WERI-Rb-1 (cell line): ENCODE results near the gene CCDC121.
A peak's percentile ranks its signal among the peaks of the same experiment; 100 is the strongest.

Experiments used
- DNase-seq: peaks from one replicate; pipeline ENCODE4 v3.0.0-alpha.2; 2020
- H3K27ac ChIP-seq: fragments of 250-450 bp; sonication (Bioruptor Pico); 2 replicates; pipeline ENCODE4 v1.5.1; 2020; ENCODE audit warnings: mild to moderate bottlenecking, moderate library complexity
- H3K27me3 ChIP-seq: fragments of 250-450 bp; sonication (Bioruptor Pico); 2 replicates; pipeline ENCODE4 v1.5.1; 2021; ENCODE audit warnings: mild to moderate bottlenecking, low read depth, moderate library complexity; ENCODE audit not compliant: insufficient read depth, severe bottlenecking
- H3K36me3 ChIP-seq: fragments of 250-450 bp; sonication (Bioruptor Pico); 2 replicates; pipeline ENCODE4 v1.5.1; 2020; ENCODE audit warnings: mild to moderate bottlenecking, moderate library complexity
- H3K4me3 ChIP-seq: 2 replicates; pipeline ENCODE4 v1.5.1; 2011; ENCODE audit warnings: low read depth, mild to moderate bottlenecking, control low read depth, low read length
- H3K9me3 ChIP-seq: fragments of 250-450 bp; sonication (Bioruptor Pico); 2 replicates; pipeline ENCODE4 v1.5.1; 2021; ENCODE audit warnings: mild to moderate bottlenecking, moderate library complexity; ENCODE audit not compliant: severe bottlenecking
- TF ChIP-seq, protein P1 (sequence below): IDR thresholded peaks from 2 replicates; pipeline ENCODE4 v1.5.1; 2011; ENCODE audit warnings: low read depth, mild to moderate bottlenecking, control low read depth, inconsistent platforms, low read length

Gene CCDC121

DNA sequence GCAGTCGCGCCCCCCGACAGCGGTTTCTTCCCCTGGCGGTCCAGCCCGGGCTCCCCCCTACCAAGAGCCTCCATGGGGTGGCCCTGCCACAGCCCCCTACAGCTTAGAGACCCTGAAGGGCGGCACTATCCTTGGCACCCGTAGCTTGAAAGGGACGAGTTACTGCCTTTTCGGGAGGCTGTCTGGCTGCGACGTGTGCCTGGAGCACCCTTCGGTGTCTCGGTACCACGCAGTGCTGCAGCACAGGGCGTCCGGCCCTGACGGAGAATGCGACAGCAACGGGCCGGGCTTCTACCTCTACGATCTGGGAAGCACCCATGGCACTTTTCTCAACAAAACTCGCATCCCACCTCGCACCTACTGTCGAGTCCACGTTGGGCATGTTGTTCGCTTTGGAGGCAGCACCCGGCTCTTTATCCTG is 35.4 kb upstream of the CCDC121 start:
- Histone ChIP-seq H3K27me3 (no peaks in the 10 kb centered on the region), H3K27ac (peak overlapping the region; percentile 97), H3K9me3 (no peaks in the 10 kb centered on the region), H3K36me3 (peaks cover 72% of the 10 kb centered on the region), H3K4me3 (peak overlapping the region; percentile 90)
- DNase-seq = no peak
- TF ChIP-seq, protein P1, sequence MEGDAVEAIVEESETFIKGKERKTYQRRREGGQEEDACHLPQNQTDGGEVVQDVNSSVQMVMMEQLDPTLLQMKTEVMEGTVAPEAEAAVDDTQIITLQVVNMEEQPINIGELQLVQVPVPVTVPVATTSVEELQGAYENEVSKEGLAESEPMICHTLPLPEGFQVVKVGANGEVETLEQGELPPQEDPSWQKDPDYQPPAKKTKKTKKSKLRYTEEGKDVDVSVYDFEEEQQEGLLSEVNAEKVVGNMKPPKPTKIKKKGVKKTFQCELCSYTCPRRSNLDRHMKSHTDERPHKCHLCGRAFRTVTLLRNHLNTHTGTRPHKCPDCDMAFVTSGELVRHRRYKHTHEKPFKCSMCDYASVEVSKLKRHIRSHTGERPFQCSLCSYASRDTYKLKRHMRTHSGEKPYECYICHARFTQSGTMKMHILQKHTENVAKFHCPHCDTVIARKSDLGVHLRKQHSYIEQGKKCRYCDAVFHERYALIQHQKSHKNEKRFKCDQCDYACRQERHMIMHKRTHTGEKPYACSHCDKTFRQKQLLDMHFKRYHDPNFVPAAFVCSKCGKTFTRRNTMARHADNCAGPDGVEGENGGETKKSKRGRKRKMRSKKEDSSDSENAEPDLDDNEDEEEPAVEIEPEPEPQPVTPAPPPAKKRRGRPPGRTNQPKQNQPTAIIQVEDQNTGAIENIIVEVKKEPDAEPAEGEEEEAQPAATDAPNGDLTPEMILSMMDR = no peak

DNA sequence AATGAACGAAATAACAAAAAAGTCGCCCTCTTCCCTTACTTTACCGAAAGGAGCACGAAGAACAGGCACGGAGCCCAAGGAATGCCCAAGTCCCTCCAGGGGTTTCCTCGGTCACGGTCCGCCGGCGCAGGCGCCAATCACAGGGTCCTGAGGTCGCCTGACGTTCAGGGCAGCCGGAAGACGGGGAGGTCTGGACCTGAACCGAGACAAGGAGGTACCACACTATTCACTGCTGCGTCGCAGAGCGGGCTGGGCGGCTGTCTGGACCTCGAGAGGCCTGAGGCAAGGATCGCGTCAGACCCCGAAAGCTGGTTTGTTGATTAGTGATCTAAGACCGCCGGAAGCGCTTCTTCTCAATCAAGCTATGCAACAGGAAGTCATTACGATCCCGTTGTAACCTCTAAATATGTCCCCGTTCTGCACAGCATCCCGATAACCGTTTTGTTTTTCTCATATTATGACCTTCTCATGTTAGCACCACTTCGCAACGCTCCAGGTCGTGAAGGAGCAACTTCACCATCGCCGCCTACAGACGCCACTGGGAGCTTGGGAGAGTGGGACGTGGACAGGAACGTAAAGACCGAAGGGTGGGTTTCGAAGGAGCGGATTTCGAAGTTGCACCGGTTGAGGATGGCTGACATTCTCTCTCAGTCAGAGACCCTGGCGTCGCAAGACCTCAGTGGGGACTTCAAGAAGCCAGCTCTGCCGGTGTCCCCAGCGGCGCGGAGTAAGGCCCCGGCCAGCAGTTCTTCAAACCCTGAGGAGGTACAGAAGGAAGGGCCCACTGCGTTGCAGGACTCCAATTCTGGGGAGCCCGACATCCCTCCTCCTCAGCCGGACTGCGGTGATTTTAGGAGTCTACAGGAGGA is 34.7 kb upstream of the CCDC121 start, which contains the start of the genes SLC4A1AP and SUPT7L:
Gene SLC4A1AP (plus strand): TSS at position 605 of the 869 bp plus-strand sequence. CDS start 26 bp downstream, at position 631.
Gene SUPT7L (minus strand): TSS at position 330 of the 869 bp plus-strand sequence. CDS start 1,422 bp downstream, outside the sequence.
- H3K36me3 ChIP-seq = peaks cover 70% of the 10 kb centered on the region

DNA sequence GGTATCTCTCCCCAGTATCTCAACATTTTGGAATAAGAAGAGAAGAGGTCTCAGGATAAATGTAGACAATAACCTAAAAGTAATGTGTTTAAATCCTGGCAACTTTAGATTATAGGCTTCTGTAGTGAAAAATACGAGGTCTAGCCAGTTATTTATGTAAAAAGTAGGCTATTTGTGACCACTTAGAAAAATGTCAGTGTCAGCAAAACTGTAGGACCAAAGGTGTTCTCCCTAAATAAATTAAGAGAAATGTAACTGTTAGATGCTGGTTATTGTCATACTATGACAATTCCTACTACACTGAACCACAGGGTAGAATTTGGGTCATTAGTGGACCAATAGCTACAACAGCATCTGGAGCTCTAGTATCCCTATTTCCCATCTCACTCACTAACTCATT is 32.6 kb upstream of the CCDC121 start:
- H3K36me3 ChIP-seq = peaks cover 76% of the 10 kb centered on the region
- no peaks in the 10 kb centered on the region for H3K27me3 ChIP-seq
- DNase-seq = no peak
- TF ChIP-seq, protein P1 = no peak
- H3K9me3 ChIP-seq = no peaks in the 10 kb centered on the region
- H3K27ac ChIP-seq = no peak overlapping the region
- H3K4me3 ChIP-seq = no peak overlapping the region

More for the DNA sequence above, 34.7 kb upstream of the CCDC121 start, which contains the start of the genes SLC4A1AP and SUPT7L:
- peak within 1 kb of the TSS; percentile 90 for H3K4me3 ChIP-seq
- H3K27ac ChIP-seq = peak within 1 kb of the TSS; percentile 97
- DNase-seq = peak; percentile 75
- TF ChIP-seq, protein P1 = no peak
- no peaks in the 10 kb centered on the region for H3K9me3 ChIP-seq
- H3K27me3 ChIP-seq = no peaks in the 10 kb centered on the region

DNA sequence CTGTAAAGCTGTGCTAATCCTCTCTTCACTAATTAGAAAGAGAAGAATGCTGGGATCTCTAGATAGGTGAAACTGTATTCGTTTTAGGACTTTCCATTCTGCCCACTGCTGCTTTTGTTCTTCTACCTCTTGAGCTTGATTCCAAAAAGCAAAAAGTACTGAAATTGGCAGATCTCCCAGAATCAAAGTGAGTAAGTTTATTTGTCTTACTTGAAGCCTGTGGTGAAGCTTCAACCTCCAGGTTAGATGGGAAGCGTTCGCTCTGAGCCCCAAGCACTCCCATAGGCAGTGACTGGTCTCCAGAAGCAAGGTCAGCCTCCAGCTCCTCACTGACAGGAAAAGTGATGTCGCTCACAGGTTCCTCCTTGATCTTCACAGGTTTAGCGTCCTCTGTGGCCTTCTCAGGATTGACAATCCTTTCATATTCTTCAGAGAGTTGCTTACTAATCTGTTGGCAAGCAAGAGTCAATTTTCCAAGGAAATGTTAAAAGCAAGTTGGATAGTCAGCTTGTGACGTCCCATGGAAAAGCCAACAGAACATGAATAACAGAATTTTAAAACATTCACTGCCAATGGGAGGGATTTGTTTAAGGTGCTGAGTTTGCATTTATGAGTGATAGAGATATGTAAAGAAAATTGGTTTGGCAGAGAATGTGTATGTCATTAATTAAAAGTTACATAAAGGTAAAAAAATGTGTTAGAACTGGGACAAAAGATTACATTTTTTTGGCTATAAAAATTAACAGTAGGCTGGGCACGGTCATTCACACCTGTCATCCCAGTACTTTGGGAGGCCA is 26.5 kb upstream of the CCDC121 start:
- Histone ChIP-seq H3K36me3 (peaks cover 83% of the 10 kb centered on the region), H3K9me3 (no peaks in the 10 kb centered on the region), H3K4me3 (no peak overlapping the region), H3K27ac (peak overlapping the region; percentile 52), H3K27me3 (no peaks in the 10 kb centered on the region)
- peak; percentile 38 for DNase-seq
- TF ChIP-seq, protein P1 = 0 out of 2 replicates have a peak, but pooled peaks have one; percentile 19

DNA sequence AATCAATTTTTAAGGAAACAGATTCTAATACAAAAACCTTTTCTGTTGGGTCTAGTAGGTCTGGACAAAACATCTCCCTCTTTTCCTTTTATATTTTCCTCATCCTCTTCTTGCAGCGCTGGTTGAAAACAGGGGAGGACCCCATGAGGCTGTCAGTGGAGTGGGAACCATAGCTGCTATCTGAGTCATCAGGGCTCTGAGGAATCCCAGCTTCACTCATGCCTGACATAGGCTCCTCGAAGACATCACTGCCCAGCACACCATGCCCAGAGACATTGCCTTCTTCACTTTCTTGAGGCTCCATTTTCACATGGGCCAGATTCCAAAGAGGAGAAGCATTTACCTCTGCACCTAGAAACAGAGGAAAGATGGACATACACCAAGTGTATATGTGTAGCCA is 24.6 kb upstream of the CCDC121 start:
- peaks cover 83% of the 10 kb centered on the region for H3K36me3 ChIP-seq

More for the DNA sequence above, 24.6 kb upstream of the CCDC121 start:
- no peak overlapping the region for H3K4me3 ChIP-seq
- no peaks in the 10 kb centered on the region for H3K9me3 ChIP-seq
- no peak for DNase-seq
- TF ChIP-seq, protein P1 = no peak
- no peak overlapping the region for H3K27ac ChIP-seq
- H3K27me3 ChIP-seq = no peaks in the 10 kb centered on the region
